Stomach (tissue), 9 donors: ENCODE data around the gene CNEP1R1. TPM values are rescaled to one million over a fixed set of nuclear protein-coding genes. Genes with fewer than 3 reads are reported as not detected.

Source experiments
- DNase-seq, 2 donors: peaks; one replicate each; pipeline versions ENCODE4 v3.0.0 to v3.0.0-alpha.2; 2013 to 2019
- H3K27ac ChIP-seq, 5 donors: fragments of 200-600 bp in 4 of 5; sonication (generic) in 4 of 5; one replicate each; pipeline ENCODE4 v1.5.1; 2013 to 2019; ENCODE audit warnings: mild to moderate bottlenecking in 1 of 5, moderate library complexity in 1 of 5
- H3K27me3 ChIP-seq, 3 donors: fragments of 200-600 bp; sonication (generic); one replicate each; pipeline ENCODE4 v1.5.1; 2017 to 2019; ENCODE audit warnings: mixed run types in 1 of 3
- H3K36me3 ChIP-seq, 4 donors: fragments of 200-600 bp; sonication (generic); 1 replicate in 3 of 4; 2 replicates in 1 of 4; pipeline ENCODE4 v1.5.1; 2016 to 2019
- H3K4me1 ChIP-seq, 4 donors: fragments of 200-600 bp; sonication (generic); one replicate each; pipeline ENCODE4 v1.5.1; 2016 to 2019
- H3K4me3 ChIP-seq, 4 donors: fragments of 200-600 bp; sonication (generic) in 3 of 4; one replicate each; pipeline ENCODE4 v1.5.1; 2016 to 2019; ENCODE audit warnings: mild to moderate bottlenecking in 1 of 4
- H3K9me3 ChIP-seq, 4 donors: fragments of 200-600 bp; sonication (generic); one replicate each; pipeline ENCODE4 v1.5.1; 2016 to 2019
- CTCF ChIP-seq, 7 experiments: fragments of 450-650 bp in 4 of 7; fragments of 200-600 bp in 3 of 7; sonication (generic) in 3 of 7; IDR thresholded peaks; one replicate each; pipeline ENCODE4 v1.5.1; 2016 to 2019; ENCODE audit warnings: antibody characterized with exemption in 7 of 7, control low read depth in 2 of 7, mild to moderate bottlenecking in 1 of 7
- EP300 ChIP-seq: sonication (generic); formaldehyde crosslinking; IDR thresholded peaks from one replicate; pipeline ENCODE4 v1.6.1; 2017; ENCODE audit warnings: antibody characterized with exemption
- POLR2A ChIP-seq, 4 donors: fragments of 450-650 bp; IDR thresholded peaks; one replicate each; pipeline ENCODE4 v1.6.1; 2016; ENCODE audit warnings: antibody characterized with exemption in 4 of 4, control low read depth in 2 of 4, mild to moderate bottlenecking in 1 of 4, moderate library complexity in 1 of 4
- POLR2AphosphoS5 ChIP-seq, 3 donors: sonication (generic); formaldehyde crosslinking; IDR thresholded peaks; one replicate each; pipeline ENCODE4 v1.6.1; 2016; ENCODE audit warnings: antibody characterized with exemption in 3 of 3
- WGBS, 5 donors: extraction: QIAGEN DNeasy Blood & Tissue Kit in 3 of 5; methylation state at CpG; one replicate each; pipeline versions ENCODE4 v1.1.5 to v1.1.7; 2013 to 2018; 5-methylcytosine and 5-hydroxymethylcytosine counted together
- intact Hi-C: fragments of 100-400 bp; cut with DNase I; formaldehyde crosslinking; loops from one replicate; pipeline ENCODE4 v1.15.1; 2023; ENCODE audit warnings: low total_unique reads
- polyA plus RNA-seq, 3 donors: library from polyadenylated mRNA; stranded (reverse); fragments of 200-250 nt; gene quantifications; one replicate each; pipeline ENCODE4 v1.2.3, GENCODE V29; 2013
- total RNA-seq, 5 donors: library from RNA; depleted of rRNA; stranded (reverse); fragments of >200 nt; gene quantifications; one replicate each; pipeline versions ENCODE4 v1.1.0 to v1.2.3, GENCODE V29; 2014 to 2016
- donor health status: healthy with polysubstance abuse.
- donor health status: Bipolar disorder and iron deficiency.
- donor health status: healthy.

The CNEP1R1 gene
- total and polyA plus RNA-seq, 8 donors = 4.8 to 36.8 (median 19.2) TPM; not detected in 1

- 23 to 48% (median 23%) methylated on average over 16 to 34 of the region's 34 CpGs for WGBS, 5 donors
- H3K9me3 ChIP-seq = no peaks in the 10 kb centered on the region
- peaks cover 13 to 30% (median 22%) of the 10 kb centered on the region in 4 donors for H3K4me1 ChIP-seq
- peak overlapping the region; percentile 88 to 98 (median 96) for H3K27ac ChIP-seq
- peak overlapping the region; percentile 86 to 100 (median 92) for H3K4me3 ChIP-seq
- no peaks in the 10 kb centered on the region for H3K27me3 ChIP-seq
- H3K36me3 ChIP-seq = peaks cover 3 to 25% (median 22%) of the 10 kb centered on the region in 4 donors
- TF ChIP-seq POLR2A (IDR thresholded peaks at IDR 0.05) (no peak), CTCF (IDR thresholded peaks at IDR 0.05) (peak in 1 of 7 experiments; percentile 20), EP300 (no peak), POLR2AphosphoS5 (IDR thresholded peaks at IDR 0.05) (peak in 1 of 3 donors; percentile 3)
- intact Hi-C loops = loop anchor here (5.0 kb wide), 1 partner anchor 39 kb away; the partner anchor contains the start of gene CNEP1R1
- no peak for DNase-seq
Observed at GRCh38 chr16:50066482-50067289, 41.7 kb downstream of the CNEP1R1 start.

GRCh38 chr16:50067290-50067853 is 42.3 kb downstream of the CNEP1R1 start:
- Histone ChIP-seq H3K4me3 (peak overlapping the region in 3 of 4 donors; percentile 86 to 100 (median 87)), H3K36me3 (peaks cover 3 to 27% (median 25%) of the 10 kb centered on the region in 4 donors), H3K27ac (peak overlapping the region in 2 of 5 donors; percentile 1 to 96), H3K9me3 (no peaks in the 10 kb centered on the region), H3K27me3 (no peaks in the 10 kb centered on the region), H3K4me1 (peaks cover 13 to 30% (median 22%) of the 10 kb centered on the region in 4 donors)
- intact Hi-C loops = loop anchor here (5.0 kb wide), 1 partner anchor 40 kb away; the partner anchor contains the start of gene CNEP1R1
- DNase-seq = peak in 1 of 2 donors; percentile 69
- no peak for TF ChIP-seq EP300
- no peak for TF ChIP-seq POLR2A (IDR thresholded peaks at IDR 0.05)
- TF ChIP-seq POLR2AphosphoS5 (IDR thresholded peaks at IDR 0.05) = no peak
- TF ChIP-seq CTCF (IDR thresholded peaks at IDR 0.05) = peak in 1 of 7 experiments; percentile 17
- WGBS, 5 donors = 29 to 48% (median 37%) methylated on average over 3 of the region's 3 CpGs

- intact Hi-C loops = loop anchor here (5.0 kb wide), 1 partner anchor 41 kb away; the partner anchor contains the start of gene CNEP1R1
- Histone ChIP-seq H3K4me3 (no peak overlapping the region), H3K4me1 (peaks cover 13 to 30% (median 22%) of the 10 kb centered on the region in 4 donors), H3K9me3 (no peaks in the 10 kb centered on the region), H3K27ac (no peak overlapping the region), H3K36me3 (peaks cover 3 to 35% (median 34%) of the 10 kb centered on the region in 4 donors), H3K27me3 (no peaks in the 10 kb centered on the region)
- DNase-seq = no peak
- WGBS, 5 donors = 73 to 90% (median 80%) methylated on average over 4 of the region's 4 CpGs
- TF ChIP-seq POLR2AphosphoS5 (IDR thresholded peaks at IDR 0.05) (no peak), EP300 (no peak), CTCF (IDR thresholded peaks at IDR 0.05) (no peak), POLR2A (IDR thresholded peaks at IDR 0.05) (no peak)
Observed at GRCh38 chr16:50068550-50068949, 43.5 kb downstream of the CNEP1R1 start.

GRCh38 chr16:50069060-50069459 is 44.0 kb downstream of the CNEP1R1 start:
- intact Hi-C loops = loop anchor here (5.0 kb wide), 1 partner anchor 42 kb away; the partner anchor contains the start of gene CNEP1R1
- H3K9me3 ChIP-seq = no peaks in the 10 kb centered on the region

More at GRCh38 chr16:50069060-50069459, 44.0 kb downstream of the CNEP1R1 start:
- TF ChIP-seq POLR2A (IDR thresholded peaks at IDR 0.05) = no peak
- TF ChIP-seq CTCF (IDR thresholded peaks at IDR 0.05) = no peak
- TF ChIP-seq EP300 = no peak
- TF ChIP-seq POLR2AphosphoS5 (IDR thresholded peaks at IDR 0.05) = no peak
- Histone ChIP-seq H3K4me3 (no peak overlapping the region), H3K27ac (no peak overlapping the region), H3K36me3 (peaks cover 3 to 37% (median 34%) of the 10 kb centered on the region in 4 donors), H3K4me1 (peaks cover 13 to 30% (median 22%) of the 10 kb centered on the region in 4 donors), H3K27me3 (no peaks in the 10 kb centered on the region)
- WGBS, 5 donors = 93 to 100% (median 97%) methylated on average over 1 of the region's 1 CpG
- no peak for DNase-seq
